HG02943 (cell line): ENCODE measurements around the gene SETX.
"Not testable (repeated sequence)": the region's sequence is repeated elsewhere in the genome, so short reads cannot be mapped to it uniquely, and the experiment has no call there.

Source experiments
- ATAC-seq: cut with Tn5 transposase; IDR thresholded peaks from one replicate; pipeline ENCODE4 v1.9.1; 2021; ENCODE audit warnings: mild to moderate bottlenecking, low read depth, moderate library complexity; ENCODE audit not compliant: unreplicated experiment

The SETX gene

DNA sequence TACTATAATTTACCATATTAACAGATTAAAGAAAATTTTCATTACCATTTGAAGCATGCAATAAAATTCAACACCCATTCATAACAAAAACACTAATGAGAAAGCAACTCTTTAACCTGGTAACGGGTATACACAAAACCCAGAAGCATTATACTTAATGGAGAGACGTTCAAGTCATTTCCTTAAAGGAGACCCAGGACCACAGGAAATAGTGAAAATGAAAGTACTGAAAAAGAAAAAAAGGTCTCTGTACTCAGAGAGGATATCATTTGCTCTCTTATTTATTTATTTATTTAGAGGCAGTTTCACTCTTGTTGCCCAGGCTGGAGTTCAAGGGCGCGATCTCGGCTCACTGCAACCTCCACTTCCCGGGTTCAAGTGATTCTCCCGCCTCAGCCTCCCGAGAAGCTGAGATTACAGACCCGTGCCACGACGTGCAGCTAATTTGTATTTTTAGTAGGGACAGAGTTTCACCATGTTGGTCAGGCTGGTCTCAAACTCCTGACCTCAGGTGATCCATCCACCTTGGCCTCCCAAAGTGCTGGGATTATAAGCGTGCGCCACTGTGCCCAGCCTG, 61.6 kb downstream of the SETX start:
- ATAC-seq: no peak

DNA sequence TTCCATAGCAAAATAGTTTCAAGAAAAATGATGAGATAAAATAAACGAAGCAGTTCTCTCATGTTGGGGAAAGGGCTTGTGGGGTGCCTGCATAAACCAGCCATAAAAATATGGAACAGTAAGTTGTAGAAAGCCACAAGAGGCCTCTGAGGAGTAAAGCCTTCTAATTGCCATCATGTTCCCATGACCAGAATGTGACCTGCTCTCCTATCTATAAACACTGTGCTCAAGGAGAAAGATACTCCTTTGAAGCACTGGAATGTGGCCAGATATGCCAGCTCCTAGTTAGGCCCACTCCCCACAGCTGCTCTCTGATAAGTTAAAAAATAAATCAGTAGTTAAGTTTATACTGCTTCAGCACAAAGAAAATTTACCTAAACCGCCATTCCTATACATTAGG, 65.8 kb downstream of the SETX start:
- ATAC-seq: no peak

DNA sequence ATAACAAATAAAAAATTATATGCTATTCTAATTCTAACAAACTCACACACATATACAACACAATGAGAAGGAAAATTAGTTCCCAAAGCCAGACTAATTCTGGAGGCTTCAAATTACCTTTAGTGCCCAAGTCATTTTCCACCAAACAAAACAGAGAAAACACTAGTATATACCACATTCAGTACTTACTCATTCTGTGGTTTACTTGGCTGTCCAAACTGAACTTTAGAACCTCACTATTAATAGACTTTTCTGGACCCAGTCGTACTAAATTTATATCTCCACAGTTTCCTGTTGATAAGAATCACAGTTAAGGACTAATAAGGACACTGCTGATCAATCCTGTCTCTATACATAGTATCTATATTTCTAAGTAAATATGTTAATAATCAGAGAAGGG, 66.4 kb downstream of the SETX start:
- no peak for ATAC-seq

DNA sequence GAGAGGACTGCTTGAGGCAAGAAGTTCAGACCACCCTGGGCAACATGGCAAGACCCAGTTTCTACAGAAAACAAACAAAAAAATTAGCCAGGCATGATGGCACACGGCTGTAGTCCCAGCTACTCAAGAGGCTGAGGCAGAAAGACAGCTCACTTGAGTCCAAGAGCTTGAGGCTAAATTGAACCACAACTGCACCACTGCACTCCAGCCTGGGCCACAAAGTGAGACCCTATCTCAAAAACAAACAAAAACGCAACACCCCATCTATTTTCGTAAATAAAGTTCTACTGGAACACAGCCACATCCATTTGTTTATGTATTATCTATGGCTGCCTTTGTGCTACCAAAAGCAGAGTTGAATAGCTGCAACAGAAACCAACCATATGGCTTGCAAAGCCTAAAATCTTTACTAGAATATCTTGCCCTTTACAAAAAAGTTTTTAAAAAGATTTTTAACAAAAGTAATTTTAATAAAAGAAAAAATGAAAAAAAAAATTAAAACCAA, 67.5 kb downstream of the SETX start:
- no peak for ATAC-seq

DNA sequence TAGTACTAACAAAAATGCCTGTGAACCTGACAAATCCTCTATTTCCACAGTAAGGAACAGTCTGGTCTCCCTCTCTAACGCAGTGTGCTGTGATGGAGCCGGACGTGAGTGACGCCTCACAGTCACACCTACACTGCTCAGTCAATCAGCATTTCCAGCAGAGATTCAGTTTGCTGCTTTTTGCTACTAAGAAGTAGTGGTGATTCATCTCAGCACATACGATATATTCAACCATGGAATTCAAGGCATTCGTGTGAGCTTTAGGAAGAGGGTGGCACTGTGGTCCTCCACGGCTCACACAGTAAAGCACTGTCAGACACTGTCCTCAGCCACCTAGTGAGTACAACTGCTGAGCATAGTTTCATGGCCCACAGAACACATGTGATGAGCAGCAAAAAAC, 70.9 kb downstream of the SETX start:
- no peak for ATAC-seq

DNA sequence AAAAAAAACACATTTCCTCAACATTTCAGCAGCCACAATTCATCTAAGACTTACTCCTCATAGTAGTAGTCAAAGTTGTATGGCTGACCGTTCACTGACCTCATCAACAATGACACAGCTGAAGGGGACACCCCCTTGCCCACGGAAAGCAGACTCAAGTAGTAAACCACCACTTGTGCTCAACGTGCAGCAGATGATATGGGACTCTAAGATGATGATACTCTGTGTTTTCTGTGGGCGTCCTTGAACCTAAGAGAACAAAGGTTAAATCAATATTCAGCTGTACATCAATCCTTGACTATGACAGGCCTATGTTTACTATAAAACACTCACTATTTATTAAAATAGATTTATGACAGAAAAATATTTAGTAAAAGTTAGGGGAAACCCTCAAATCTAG, 71.6 kb downstream of the SETX start:
- ATAC-seq: no peak

DNA sequence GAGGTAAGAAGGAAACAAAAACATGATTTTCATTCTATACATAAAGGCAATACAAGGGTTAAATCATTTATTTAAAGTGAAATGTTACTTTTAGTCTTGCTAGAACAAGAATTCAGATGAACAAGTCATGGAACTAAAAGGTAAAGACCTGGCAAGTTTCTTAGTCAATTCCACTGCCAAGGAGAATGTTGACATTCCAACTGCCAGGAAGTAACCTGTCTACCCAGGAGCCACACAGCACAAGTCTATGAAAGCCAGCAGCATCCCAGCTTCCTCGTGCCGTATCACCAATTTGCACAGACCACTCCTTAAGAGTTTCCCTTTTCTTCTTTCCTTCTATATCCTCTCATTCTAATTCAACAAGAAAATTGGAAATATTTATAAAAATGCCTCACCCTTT, 79.9 kb downstream of the SETX start:
- no peak for ATAC-seq

DNA sequence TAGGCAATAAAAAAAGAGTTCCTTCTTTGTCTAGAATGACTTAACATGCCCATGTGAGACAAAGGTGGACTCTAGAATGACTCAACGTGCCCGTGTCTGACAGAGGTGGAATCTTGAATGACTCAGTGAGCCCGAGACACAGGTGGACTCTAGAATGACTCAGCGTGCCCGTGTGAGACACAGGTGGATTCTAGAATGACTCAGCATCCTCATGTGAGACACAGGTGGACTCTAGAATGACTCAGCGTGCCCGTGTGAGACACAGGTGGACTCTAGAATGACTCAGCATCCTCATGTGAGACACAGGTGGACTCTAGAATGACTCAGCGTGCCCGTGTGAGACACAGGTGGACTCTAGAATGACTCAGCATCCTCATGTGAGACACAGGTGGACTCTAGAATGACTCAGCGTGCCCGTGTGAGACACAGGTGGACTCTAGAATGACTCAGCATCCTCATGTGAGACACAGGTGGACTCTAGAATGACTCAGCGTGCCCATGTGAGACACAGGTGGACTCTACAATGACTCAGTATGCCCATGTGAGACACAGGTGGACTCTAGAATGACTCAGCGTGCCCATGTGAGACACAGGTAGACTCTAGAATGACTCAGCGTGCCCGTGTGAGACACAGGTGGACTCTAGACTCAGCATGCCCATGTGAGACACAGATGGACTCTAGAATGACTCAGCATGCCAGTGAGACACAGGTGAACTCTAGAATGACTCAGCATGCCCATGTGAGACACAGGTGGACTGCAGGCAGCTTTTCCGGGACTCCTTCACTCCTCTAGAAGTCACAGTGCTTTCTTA, 84.9 kb downstream of the SETX start:
- ATAC-seq: not testable (repeated sequence)

DNA sequence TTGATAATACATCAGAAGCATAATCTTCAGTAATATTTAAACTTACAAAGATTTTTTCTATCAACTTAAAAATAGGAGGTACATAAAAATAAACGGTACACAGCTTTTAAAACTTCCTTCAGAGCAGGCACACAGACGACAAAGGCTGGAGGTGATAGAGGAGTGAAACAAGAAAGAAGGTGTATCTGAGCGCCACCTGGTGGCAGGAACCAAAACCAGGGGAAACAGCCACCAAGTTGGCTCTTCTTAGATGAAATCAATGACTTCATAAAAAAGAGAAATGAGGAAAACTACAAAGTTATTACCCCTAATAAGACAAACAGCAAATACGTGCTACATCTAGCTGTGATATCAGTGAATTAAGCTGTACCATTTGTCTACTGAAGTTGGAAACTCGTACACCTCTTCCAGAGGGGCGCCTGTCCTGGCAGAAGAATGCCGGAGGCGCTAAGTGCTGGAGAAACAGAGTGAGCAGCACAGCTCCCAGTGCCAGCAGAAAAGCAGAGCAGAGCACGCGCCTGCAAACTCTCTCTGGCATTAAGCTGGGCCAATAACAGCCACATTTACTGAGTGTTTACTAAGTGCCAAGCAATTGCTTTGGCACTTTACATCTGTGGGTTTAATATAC, 85.9 kb downstream of the SETX start:
- ATAC-seq: no peak

DNA sequence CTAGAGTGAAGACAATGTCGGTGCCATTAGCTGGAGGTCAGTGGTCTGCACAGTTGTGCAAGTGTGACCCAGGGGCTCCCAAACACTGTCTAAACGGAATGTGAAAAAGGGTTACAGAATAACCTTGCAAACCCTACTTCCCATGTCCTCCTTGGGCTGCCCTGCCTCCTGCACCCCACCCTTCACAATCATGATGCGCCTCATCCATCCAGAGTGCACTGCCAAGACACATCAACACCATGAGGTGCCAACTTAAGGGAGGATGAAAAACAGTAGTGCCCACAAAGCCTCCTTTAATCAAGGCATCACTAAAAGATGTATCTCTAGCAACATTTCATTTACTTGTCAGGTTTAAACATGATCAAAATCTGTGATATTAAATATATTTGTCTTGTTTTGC, 87.1 kb downstream of the SETX start:
- no peak for ATAC-seq

DNA sequence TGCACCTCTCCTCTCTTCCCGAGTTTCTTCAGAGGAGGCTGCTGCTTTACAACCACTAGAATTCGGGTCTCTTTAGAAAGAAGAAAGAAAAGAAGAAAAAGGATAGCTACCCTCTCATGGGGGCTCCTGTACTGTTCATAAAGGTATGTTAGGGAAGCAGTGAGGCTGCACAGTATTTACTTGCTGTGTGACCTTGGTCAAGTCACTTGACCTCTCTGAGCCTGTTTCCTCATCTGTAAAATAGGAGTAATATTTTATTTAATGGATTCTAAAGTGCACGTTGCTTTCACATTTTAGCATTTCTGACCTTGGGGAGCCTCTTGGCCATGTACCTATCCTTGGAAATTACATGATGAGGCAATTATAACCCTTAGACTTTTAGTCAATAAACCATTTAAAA, 88.8 kb downstream of the SETX start:
- ATAC-seq: no peak

DNA sequence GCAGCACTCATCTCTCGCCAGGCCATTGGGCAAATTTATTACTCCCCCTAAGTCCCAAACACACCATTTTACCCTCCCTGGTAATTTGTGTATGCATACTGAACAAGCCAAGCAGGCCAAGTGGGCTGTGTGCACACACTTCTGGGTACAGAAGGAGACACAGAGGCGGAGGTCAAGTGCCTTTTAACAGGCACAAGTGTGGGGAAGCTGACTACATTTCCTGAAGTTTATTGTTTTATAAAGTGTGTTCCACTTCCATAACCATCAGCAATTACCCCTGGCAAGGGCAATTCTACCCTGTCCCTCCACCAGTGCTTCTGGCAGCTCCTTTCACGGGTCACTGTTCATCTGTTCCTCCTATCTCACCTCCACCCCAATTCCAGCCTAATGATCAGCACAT, 93.9 kb downstream of the SETX start:
- ATAC-seq: no peak

DNA sequence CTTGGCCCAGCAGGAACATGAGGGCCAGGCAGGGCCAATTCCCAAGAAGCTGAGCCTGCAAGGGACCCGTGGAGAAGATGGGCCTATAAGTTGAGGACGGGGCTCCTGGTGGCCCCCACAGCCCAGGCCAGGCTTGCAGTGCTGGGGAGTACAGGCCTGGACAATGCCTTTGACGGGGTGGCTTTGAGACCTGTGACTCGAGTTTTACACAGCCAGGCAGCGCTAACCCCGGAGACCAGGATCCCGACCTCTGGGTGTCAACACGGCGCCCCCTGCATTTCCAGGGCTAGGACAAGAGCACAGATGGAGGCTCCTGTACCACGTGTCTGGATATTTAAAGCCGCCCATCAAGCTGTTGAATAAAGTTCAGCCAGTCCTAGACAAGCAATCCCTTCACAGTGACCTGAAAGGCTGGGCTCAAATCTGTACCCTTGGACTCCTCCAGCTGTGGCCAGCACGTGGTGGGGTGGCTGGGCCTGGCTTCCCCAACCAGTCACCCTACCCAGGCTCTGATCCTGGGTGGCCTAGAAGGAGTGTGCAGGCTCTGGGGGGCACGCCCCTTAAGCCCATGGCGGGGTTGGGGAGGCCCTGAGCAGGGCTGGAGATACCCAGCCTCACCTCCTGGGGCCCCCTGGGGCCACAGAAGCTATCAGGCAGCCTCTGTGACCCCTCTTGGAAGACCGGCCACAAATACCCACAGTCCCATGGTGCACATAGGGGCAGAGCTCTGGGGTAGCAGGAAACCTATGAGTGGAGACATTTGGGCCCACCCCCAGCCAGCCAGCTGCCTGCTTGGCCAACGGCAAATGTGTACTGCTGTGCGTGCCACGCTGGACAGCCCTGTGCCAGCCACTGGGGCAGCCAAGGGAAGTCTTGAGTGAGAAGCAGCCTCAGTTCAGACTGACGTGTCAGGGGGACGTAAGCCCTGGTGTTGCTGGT, 104.2 kb downstream of the SETX start:
- ATAC-seq: no peak

DNA sequence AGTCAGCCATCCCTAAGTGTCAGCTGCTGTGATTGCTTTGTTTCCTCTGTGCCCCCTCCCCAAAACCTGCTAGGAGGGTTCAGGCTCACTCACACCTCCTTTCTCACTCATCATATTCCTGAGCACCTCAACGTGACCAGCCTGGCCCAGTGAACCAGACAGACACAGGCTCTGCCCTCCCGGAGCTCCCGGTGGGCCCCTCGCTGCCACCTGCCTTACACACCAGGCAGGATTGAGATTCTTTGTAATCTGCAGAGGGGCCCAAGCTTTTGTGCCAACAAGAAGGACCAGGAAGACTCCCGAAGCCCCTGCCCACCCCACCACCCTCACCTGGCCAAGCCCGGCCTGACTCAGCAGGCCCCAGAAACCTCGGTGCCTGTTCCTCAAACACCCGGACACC, 105.1 kb downstream of the SETX start:
- ATAC-seq: no peak

DNA sequence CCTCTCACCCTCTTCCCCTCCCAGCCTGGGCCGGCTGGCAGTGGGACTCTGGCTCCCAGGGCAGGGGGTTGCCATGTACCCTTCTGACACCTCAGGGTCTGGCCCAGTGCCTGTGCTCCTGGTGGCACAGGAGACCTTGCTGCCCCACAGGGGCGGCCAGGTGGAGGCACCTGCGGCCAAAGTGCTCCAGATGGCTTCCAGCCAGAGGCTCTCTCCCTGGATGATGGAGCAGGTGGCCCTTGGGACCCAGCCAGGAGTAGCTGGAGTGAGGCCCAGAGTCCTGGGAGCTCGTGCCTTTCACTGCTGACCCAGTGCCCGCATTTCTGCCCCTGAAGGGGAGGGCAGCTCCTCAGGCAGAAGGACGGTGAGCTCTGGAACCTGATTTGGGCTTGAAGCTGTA, 105.7 kb downstream of the SETX start:
- ATAC-seq: no peak

DNA sequence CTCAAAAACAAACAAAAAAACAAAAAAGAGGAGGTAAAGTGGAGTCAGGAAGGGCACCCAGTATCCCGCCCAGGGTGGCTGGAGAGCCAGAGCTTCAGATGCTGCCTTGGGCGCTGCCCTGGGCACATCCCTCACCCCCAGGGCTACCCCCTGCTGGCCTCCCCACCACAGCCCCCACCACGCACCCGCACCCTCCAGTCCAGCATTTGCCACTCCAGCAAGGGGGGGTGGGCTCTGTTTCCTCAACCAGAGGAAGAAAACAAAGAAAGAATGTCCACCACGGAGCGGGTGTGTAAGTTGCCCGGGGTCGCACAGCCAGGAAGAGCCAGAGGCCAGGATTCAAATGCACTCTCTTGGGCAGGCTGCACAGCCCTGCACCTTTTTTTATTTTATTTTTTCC, 106.8 kb downstream of the SETX start:
- ATAC-seq: no peak

DNA sequence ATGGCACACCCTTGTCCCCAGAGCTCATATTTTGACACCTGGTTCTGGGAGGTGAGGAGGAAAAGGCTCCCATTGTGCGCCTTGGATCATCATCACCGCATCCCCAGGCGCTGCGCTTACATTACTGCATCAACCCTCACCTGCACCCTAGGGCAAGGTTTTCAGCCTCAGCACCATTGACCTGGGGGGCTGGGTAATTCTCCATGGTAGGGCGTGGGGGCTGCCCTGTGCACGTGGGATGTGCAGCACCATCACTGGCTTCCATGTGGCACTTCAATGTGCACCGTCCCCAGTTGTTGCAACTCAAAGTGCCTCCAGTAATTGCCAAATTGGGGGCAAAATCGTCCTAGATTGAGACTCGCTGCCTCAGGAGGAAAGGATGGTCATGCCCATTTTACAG, 109.3 kb downstream of the SETX start:
- no peak for ATAC-seq

DNA sequence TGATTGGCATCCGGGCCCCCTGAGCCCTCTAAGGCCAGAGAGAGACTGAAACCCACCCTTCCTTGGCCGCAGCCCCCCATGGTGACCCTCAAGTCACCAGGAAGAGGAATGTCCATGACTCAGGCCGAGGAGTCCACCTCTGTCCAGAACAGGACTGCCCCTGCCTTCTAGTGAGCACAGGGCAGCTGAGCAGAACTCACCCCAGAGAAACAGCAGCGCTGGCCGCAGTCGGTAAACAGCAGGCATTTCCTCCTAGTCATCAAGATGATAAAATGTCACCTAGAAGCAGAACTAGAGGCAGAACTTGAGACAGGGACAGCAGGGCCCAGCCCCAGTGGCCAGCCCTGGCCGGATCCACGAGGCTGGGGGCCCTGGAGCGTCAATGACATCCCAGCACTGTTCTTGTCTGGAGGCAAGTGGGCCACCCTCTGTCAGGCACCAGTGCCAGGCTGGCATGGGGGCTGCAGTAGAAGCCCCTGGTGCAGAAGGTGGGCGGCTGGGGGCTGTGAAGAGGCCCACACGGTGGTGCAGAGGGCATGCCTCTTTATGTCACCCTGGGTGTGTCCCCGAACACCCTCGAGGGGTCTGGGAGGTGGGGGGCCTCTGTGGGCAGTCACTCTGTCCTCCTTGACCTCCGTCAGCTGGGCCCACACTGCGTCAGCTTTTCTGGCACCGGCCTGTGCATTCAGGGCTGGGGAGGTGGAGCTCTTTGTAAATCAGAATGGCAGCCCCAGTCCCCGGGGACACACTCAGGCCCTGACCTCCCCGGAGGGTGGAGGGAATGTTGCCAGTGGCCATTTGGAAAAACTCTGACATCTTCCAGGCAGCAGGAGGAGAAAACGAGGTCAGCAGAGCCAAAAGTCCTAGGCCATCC, 110.0 kb downstream of the SETX start:
- ATAC-seq: no peak

DNA sequence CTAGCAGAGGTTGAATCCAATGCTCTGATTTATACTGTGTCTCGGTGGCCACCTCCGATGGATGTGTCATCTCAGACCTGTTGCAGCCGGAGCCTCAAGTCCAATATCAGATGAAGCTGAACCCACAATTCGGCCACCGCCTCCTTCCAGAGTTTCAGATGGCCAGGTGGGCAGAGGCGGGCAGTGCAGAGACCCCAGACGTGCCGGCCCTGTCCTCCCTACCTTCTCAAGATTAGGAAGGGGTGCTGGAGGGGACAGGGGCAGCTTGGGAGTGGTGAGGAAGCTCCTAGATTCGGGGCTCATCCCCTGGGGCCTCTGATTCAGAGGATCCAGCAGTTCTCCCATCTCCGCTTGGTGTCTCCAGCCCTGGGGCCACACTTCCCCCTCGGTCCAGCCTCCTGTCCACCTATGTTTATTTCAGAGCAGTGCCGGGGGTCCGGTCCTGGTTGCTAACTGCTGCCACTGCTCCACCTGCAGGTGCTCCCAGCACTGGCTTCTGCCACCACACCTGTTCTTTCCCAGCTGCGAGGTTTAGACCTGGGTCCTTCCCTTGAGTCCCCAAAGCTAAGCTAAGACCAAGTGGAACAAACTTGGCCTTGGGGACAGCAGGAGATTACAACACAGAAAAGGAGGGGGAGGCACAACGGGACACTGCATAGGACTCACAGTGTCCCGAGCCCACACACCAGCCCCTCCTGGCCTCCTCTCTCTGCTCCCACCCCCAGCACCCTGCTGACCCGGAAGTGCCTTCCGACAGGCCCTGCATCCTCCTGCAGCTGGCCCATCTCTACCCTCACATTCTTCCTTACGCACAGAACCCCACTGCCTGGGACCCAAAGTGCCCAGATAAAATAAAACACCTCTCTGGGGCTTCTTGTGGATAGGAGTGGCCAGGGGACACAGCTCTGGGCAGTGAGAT, 111.4 kb downstream of the SETX start:
- ATAC-seq: no peak
